Fibroblast of peridontal ligament (primary cell): ENCODE measurements around the gene SETDB2.

Source experiments
- DNase-seq: peaks from one replicate; pipeline ENCODE4 v3.0.0-alpha.2; 2010; ENCODE audit errors: extremely low read depth

The SETDB2 gene

GRCh38 chr13:49532593-49532992, 88.5 kb downstream of the SETDB2 start:
- DNase-seq: no peak

DNA sequence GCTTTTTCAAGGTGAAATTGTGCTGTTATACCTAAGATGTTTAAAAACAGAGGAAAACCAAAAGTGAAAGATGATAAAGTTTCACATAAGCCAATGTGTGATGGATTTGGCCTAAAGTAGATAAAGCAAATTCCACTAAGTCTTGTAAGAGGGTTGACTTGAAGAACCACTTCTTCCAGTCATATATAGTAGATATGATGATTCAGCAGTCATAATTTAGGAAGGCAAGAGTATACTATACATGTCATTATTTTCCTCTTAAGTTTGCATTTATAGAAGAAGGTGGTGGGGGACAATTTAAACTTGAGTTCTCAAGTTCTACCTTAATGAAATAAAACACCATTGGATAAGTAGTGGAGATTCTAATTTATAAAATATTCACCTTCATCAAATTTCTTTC, 88.9 kb downstream of the SETDB2 start:
- DNase-seq: no peak

DNA sequence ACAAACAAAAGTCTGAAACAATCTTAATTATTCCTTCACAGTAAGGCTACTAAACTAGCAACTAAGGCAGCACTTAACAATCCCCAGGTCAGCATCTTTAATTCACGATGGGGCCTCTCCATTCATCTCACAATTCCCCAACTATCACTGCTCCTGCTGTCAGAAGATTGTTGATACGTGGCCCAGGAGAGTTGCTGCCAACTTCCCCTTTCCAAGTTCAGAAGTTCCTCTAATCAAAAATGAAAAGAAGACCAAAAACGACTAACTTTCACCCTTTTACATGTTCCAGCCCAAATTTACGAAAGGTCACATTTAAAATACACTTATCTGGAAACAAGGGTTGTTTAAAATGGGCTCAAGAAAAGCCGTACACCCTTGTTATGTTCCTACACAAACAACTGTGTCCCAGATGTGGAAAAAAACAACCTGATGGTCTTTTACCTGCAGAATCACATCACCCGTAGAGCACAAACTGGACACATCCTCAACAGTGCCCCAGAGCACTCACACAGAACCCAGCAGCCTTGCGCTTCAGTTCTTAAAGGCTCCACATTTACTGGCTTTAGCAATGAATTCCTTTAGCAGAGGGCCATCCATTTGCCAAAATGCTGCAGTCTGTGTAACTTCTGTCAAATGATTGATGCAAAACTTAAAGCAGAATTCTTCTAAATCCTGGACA, 89.7 kb downstream of the SETDB2 start:
- DNase-seq: no peak

DNA sequence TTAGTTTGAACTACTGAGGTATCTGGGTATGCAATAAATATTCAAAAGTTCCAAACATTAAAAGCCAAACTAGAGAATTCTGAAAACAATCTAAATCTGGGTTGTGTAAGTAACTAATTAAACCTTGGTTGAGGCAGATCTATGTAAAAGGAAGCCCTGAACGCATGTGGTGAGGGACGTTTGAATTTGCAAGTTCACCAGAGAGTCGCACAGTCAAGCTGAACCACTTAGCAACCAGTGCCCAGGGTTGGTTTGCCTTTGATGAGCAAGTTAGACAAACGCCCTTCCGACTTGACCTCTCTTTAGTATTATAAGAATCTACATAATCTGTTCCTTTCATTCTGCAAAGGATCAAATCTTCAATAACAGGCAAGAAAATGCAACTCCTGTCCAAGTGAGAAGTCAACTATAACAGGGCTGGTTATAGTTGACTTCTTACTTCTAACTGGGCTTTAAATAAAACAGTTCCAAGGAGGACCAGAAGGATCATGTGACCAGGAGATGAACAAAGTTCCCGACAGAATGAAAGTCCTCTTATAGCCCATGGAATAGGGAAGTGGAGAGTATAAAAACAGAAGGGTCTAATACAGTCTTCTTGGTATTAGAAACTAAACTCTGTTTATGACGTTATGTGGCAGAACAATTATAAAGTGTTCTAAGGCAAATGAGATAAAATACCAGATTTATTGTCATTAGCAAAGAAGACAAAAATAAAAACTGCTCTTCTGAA, 92.2 kb downstream of the SETDB2 start:
- no peak for DNase-seq

GRCh38 chr13:49538404-49538803, 94.3 kb downstream of the SETDB2 start:
- DNase-seq: no peak

DNA sequence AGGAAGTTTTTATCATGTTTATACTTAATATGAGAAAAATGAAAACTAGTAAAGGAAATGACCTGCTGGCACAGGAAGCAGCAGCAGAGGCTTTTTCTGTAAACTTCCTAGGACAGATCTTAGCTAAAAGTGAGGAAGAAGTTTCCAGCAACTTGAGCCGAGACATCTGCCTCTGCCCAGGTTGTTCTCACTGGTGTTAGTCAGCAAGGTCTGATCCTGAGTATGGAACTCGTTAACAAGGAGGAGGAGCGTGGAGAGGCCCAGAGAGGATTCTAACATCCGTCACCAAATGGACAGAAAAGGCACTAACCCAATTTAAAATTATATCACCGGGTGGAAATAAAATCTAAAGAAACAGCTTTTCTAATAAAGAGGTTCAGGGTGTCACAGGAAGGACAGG, 95.2 kb downstream of the SETDB2 start:
- DNase-seq: no peak

DNA sequence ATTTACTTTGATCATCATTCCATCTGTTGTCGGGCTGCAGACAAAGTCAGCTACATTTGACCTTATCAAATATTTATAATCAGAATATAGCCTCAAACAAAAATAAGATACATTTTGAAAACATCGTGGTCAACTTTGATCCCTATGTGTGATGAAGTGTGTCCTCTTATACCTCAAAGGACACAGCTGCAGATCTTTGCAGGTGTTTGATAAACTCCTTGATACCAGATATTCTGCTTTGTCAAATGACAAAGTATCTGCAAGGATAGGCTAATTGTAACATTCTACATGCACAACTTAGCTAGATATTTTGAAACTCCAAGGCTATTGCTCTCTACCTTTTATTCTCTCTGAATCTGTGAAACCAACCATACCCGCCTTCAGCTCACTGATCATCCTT, 95.7 kb downstream of the SETDB2 start:
- DNase-seq: no peak

- peak; percentile 12 for DNase-seq
These were observed 96.5 kb downstream of the SETDB2 start for GRCh38 chr13:49540552-49540951.

GRCh38 chr13:49543656-49544055, 99.6 kb downstream of the SETDB2 start:
- DNase-seq: no peak
